Thyroid gland (tissue), 4 donors: ENCODE results near the gene SLC37A1. TPM values are rescaled to one million over a fixed set of nuclear protein-coding genes. Genes with fewer than 3 reads are reported as not detected.

Source experiments
- DNase-seq, 2 donors: peaks; one replicate each; pipeline ENCODE4 v3.0.0-alpha.2; 2019
- H3K27ac ChIP-seq, 3 donors: fragments of 200-600 bp; sonication (generic); 1 replicate in 2 of 3; 2 replicates in 1 of 3; pipeline ENCODE4 v1.5.1; 2016 to 2019; ENCODE audit warnings: mild to moderate bottlenecking in 1 of 3, moderate library complexity in 1 of 3
- H3K27me3 ChIP-seq: fragments of 200-600 bp; sonication (generic); one replicate; pipeline ENCODE4 v1.5.1; 2019
- H3K36me3 ChIP-seq, 2 donors: fragments of 200-600 bp; sonication (generic); one replicate each; pipeline ENCODE4 v1.5.1; 2016 to 2019
- H3K4me1 ChIP-seq, 2 donors: fragments of 200-600 bp; sonication (generic); one replicate each; pipeline ENCODE4 v1.5.1; 2017 to 2019
- H3K4me3 ChIP-seq, 3 donors: fragments of 200-600 bp; sonication (generic); replicated peaks in 1 of 3; 1 replicate in 2 of 3; 2 replicates in 1 of 3; pipeline ENCODE4 v1.5.1; 2016; ENCODE audit warnings: mild to moderate bottlenecking in 1 of 3
- H3K9me3 ChIP-seq: fragments of 200-600 bp; sonication (generic); one replicate; pipeline ENCODE4 v1.5.1; 2017
- POLR2A ChIP-seq, 2 donors: fragments of 450-650 bp; IDR thresholded peaks; one replicate each; pipeline ENCODE4 v1.6.1; 2017; ENCODE audit warnings: antibody characterized with exemption in 2 of 2, mild to moderate bottlenecking in 2 of 2, moderate library complexity in 1 of 2
- WGBS, 2 donors: methylation state at CpG; one replicate each; pipeline ENCODE4 v1.1.5; 2017; 5-methylcytosine and 5-hydroxymethylcytosine counted together
- intact Hi-C: fragments of 100-400 bp; cut with DNase I; formaldehyde crosslinking; loops from one replicate; pipeline ENCODE4 v1.15.1; 2023
- total RNA-seq, 4 donors: library from RNA; depleted of rRNA; stranded (reverse); fragments of >200 nt; gene quantifications; one replicate each; pipeline ENCODE4 v1.2.3, GENCODE V29; 2016
- TF ChIP-seq, protein P1 (sequence below), 6 experiments: fragments of 200-600 bp in 3 of 6; fragments of 450-650 bp in 3 of 6; sonication (generic) in 3 of 6; IDR thresholded peaks; one replicate each; pipeline ENCODE4 v1.5.1; 2016 to 2019; ENCODE audit warnings: antibody characterized with exemption in 6 of 6, mild to moderate bottlenecking in 2 of 6, inconsistent platforms in 1 of 6, moderate library complexity in 1 of 6

The SLC37A1 gene
- total RNA-seq, 4 donors from 2014 or later = 26.1 to 37.9 (median 34.9) TPM

DNA sequence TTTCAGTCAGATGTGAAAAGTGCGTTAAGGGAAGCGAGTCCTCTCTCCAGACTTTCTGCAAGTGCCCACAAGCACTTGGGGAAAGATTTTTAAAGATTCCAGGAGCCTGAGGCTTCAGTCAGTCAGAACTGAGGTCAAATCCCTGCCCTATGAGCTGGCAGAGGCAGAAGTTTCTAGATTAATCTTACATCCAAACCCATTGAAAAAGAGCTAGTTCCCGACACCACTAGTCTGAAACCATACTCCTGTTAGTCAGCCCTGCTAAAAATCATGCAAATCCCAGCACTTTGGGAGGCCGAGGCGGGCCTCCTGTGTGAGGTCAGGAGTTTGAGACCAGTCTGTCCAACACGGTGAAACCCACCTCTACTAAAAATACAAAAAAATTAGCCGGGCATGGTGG is 38.6 kb upstream of the SLC37A1 start:
- Histone ChIP-seq H3K27ac (no peak overlapping the region), H3K36me3 (no peaks in the 10 kb centered on the region), H3K4me3 (no peak overlapping the region), H3K4me1 (no peaks in the 10 kb centered on the region), H3K27me3 (no peaks in the 10 kb centered on the region), H3K9me3 (no peaks in the 10 kb centered on the region)
- intact Hi-C loops = no loop called here
- WGBS, 2 donors = 84 to 90% methylated on average over 7 of the region's 7 CpGs
- TF ChIP-seq, protein P1, sequence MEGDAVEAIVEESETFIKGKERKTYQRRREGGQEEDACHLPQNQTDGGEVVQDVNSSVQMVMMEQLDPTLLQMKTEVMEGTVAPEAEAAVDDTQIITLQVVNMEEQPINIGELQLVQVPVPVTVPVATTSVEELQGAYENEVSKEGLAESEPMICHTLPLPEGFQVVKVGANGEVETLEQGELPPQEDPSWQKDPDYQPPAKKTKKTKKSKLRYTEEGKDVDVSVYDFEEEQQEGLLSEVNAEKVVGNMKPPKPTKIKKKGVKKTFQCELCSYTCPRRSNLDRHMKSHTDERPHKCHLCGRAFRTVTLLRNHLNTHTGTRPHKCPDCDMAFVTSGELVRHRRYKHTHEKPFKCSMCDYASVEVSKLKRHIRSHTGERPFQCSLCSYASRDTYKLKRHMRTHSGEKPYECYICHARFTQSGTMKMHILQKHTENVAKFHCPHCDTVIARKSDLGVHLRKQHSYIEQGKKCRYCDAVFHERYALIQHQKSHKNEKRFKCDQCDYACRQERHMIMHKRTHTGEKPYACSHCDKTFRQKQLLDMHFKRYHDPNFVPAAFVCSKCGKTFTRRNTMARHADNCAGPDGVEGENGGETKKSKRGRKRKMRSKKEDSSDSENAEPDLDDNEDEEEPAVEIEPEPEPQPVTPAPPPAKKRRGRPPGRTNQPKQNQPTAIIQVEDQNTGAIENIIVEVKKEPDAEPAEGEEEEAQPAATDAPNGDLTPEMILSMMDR (IDR thresholded peaks at IDR 0.05) = no peak
- TF ChIP-seq POLR2A (IDR thresholded peaks at IDR 0.05) = no peak
- no peak for DNase-seq

DNA sequence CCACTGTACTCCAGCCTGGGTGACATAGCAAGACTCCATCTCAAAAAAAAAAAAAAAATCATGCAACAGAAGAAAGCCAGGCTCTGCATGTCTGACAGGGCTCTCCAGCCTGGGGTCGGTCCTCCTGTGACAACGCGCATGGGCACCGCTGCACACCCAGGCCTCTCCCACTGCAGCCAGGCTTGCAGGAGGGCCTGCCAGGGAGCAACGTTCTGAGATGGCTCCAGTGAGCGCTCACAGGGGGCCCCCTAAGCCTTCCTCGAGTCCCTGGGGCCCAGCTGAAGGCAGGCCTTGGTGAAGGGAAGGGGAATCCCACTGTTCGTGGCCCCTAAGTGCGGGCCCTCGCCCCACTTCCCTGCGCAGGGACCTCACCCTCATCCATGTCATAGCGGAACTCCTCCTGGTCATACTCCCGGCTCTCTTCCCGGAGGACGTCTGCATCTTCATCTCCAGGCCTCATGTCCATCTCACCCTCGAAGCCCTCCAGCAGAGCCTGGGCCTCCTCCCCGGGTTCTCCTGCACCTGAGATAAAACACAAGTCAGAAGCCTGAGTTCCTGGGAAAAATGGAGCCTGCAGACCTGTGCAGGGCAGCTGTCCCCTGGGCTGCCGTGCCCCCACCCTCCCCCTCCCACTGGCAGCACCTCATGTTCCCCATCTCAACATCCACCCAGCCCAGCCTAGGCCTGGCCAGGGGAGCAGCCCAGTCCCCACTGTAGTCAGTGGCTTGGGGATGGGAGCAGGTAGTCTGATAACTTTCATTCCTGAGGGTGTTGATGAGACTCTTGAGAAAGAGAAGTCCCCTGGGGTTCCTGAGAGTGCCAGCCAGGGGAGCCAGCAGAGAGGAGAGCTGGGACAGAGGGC is 37.9 kb upstream of the SLC37A1 start:
- no peak for DNase-seq
- WGBS, 2 donors = 91 to 92% methylated on average over 11 to 18 of the region's 18 CpGs
- Histone ChIP-seq H3K9me3 (no peaks in the 10 kb centered on the region), H3K4me1 (no peaks in the 10 kb centered on the region), H3K27me3 (no peaks in the 10 kb centered on the region), H3K27ac (no peak overlapping the region), H3K4me3 (no peak overlapping the region), H3K36me3 (no peaks in the 10 kb centered on the region)
- no peak for TF ChIP-seq POLR2A (IDR thresholded peaks at IDR 0.05)
- TF ChIP-seq, protein P1 (IDR thresholded peaks at IDR 0.05) = no peak
- intact Hi-C loops = no loop called here

DNA sequence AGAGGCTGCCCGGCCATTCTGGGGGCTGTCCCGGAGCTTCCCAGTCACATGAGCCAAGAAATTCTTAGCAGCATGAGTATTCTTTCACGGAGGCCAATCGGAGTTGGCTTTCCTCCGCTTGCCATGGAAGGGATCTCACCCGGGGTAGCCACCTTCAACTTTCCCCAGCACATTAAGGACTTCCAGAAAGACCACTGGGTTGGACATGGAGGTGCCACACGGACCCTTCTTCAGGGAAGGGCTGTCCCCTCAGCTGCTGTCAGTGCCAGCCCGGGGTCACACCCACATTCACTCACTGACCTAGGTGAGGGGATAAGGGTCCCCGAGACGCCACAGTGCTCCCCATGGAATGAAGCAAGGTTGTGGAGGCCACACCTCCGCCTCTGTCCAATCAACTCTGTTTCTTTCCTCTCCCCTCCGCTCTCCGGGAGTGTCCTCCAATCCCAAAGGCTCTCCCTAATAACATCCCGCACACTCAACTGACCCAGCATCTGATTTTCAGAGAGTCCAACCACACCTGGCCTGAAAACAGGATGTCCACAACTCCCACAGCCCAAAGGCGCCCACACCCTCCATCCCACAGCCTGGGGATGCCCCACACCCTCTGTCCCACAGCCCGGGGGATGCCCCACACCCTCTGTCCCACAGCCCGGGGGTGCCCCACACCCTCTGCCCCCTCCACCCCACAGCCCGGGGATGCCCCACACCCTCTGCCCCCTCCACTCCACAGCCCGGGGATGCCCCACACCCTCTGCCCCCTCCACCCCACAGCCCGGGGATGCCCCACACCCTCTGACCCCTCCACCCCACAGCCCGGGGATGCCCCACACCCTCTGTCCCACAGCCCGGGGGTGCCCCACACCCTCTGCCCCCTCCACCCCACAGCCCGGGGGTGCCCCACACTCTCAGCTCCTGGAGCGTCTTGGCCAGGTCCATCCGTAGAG is 37.0 kb upstream of the SLC37A1 start:
- H3K36me3 ChIP-seq = no peaks in the 10 kb centered on the region
- 87 to 91% methylated on average over 15 to 21 of the region's 25 CpGs for WGBS, 2 donors
- no peak overlapping the region for H3K27ac ChIP-seq
- TF ChIP-seq POLR2A (IDR thresholded peaks at IDR 0.05) = no peak
- TF ChIP-seq, protein P1 (IDR thresholded peaks at IDR 0.05) = no peak
- H3K27me3 ChIP-seq = no peaks in the 10 kb centered on the region
- DNase-seq = no peak
- intact Hi-C loops = no loop called here
- H3K9me3 ChIP-seq = no peaks in the 10 kb centered on the region
- no peak overlapping the region for H3K4me3 ChIP-seq
- H3K4me1 ChIP-seq = no peaks in the 10 kb centered on the region

DNA sequence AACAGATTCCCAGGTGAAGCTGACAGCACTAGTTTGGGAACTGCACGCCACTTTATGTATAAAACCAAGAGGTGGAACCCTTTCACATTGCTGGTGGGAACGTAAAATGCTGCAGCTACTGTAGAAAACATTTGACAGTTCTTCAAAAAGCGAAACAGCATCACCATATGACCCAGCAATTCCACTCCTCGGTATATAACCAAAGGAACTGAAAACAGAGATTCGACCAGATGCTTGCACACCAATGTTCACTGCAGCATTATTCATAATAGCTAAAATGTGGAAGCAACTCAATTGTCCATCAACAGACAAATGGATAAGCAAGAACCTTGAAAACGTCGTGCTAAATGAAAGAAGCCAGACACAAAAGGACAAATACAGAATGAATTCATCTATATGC is 35.1 kb upstream of the SLC37A1 start:
- H3K4me3 ChIP-seq = no peak overlapping the region
- WGBS, 2 donors = 69 to 70% methylated on average over 7 of the region's 7 CpGs
- TF ChIP-seq POLR2A (IDR thresholded peaks at IDR 0.05) = no peak
- TF ChIP-seq, protein P1 (IDR thresholded peaks at IDR 0.05) = no peak
- no peaks in the 10 kb centered on the region for H3K27me3 ChIP-seq
- DNase-seq = no peak
- no peaks in the 10 kb centered on the region for H3K9me3 ChIP-seq
- intact Hi-C loops = no loop called here
- H3K36me3 ChIP-seq = no peaks in the 10 kb centered on the region
- no peak overlapping the region for H3K27ac ChIP-seq
- no peaks in the 10 kb centered on the region for H3K4me1 ChIP-seq
